KBM-7 (cell line): ENCODE results near the gene NUDT14.

ENCODE experiments used
- DNase-seq: peaks from one replicate; pipeline ENCODE4 v3.0.0-alpha.2; 2015
- in situ Hi-C: fragments of 300-500 bp; cut with MboI; formaldehyde crosslinking; loops from 2 replicates; pipeline ENCODE4 v1.14.3; 2020; ENCODE audit warnings: low sequenced_read_pairs, low pct_unique_long_range_greater_than_20kb, mixed read lengths

NUDT14 gene

DNA sequence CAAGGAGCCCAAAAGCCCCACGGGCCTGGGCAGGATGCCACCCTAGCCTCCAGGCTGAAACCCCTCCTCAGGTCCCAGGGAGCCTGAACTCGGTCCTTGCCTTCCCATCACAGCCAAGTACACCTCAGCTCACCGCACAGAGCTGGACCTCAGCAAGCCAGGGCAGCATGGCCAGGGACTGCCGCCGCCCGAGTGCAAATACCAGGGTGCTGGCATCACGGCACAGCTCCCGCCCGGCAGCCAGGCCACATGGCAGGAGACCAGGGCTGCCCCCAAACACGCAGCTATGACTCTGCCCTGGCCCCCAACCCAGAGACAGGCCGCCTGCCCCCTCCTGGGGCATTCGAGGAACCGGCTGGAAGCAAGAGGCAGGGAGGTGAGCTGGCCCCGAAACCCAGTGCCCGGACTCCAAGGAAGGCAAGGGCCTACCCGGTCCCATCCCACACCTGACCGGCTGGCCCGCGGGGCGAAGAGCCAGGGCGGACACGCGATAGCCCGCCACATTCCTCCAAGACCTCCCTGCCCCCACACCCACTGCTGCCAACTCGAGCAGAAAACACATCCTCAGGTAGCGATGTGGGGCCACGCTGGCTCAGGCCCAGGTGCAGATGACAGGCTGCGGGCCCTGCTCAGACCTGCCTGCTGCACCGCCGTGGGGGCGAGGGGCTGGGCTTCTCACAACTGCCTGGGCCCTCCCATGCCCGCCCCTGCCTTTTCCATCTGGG lies 15.2 kb downstream of the NUDT14 start:
- in situ Hi-C loops: no loop called here
- DNase-seq: no peak

DNA sequence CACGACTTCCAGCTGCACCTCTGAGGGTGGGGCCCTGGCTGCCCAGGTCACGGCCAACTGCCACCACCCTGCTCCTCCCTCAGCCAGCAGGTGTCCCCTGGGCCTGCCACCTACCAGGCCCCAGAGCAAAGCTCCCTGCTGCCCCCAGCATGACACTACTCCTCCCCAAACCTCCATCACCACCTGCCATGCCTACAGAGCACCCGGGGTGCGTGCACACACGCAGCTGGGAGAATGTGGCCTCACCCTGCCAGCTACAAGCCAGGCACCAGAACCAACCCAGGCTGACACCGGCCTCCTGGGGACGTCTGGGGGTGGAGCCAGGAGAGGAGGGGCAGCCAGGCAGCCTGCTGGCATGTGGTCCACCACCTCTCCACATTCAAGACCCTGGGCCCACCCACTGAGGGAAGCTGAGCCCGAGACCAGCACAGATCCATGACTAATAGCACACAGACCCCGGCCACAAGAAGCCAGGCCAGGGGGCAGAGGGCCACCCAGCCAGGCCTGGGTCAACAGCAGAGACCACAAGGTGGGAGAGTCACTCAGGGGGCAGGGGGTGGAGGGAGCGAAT lies 15.9 kb downstream of the NUDT14 start:
- DNase-seq: no peak
- in situ Hi-C loops: no loop called here

DNA sequence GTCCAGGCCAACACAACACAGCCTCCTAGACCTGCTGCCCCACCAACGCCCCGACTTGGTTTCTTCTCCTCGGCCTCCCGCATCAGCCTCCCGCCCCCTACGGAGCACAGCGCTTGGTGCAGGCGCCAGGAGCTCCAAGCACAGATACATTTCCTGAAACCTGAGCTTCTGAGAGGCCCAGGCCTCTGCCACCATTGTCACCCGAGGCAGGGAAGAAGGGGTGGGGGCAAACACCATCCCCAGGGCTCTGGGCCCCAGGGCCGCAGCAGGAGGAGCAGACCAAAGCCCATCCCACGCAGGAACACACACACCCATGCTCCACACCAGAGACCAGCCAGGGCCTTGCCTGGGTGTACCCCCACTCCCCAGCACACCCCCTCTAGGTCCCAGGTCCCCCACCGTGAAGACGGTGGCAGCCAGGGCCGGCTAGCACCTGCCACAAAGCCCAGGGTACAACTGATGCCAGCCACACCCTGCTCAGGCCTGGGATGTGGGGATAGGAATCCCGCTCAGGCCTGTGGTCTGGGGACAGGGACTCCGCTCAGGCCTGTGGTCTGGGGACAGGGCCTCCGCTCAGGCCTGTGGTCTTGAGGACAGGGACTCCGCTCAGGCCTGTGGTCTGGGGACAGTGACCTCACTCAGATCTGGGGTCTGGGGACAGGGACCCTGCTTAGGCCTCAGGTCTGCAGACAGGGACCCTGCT lies 17.9 kb downstream of the NUDT14 start:
- no peak for DNase-seq
- in situ Hi-C loops: no loop called here

DNA sequence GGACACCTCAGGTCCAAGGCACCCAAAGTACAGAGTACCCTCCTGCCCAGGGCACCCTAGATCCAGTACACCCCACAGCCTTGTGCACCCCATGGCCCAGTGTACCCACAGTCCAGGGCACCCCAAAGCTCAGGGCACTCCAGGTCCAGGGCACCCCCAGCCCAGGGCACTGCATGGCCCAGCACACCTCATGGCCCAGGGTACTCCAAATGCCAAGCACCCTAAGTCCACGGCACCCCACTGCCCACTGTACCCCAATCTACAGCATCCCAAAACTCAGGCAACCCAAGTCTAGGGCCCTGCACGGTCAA lies 18.5 kb downstream of the NUDT14 start:
- in situ Hi-C loops: no loop called here

DNA sequence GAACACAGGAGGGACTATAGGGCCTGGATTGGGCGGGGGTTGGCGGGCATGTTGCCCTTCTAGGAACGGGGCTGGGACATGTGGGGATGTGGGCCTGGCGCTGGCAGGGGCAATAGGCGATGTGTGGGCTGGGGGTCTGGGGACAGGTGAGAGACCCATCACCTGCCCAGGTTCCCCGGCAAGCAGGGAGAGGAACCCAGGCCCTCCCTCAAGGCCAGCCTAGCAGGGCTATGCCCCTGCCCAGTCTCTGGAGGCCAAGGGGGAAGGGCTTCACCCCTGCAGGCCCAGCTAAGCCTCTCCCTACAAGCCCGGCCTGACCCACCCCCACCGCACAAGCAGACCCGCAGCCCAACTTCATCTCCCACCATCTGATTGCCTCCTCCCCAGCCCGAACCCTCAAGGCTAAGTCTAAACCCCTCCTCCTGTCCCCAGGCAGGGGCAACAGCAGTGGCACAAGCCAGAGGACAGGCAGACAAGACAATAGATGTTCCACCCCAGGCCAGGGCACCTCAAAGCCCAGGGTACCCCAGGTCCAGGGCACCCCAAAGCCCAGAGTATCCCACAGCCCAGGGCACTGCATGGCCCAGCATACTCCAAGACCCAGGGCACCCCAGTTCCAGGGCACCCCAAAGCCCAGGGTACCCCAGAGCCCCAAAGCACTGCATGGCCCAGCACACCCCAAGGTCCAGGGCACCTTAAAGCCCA lies 19.0 kb downstream of the NUDT14 start:
- DNase-seq: no peak
- in situ Hi-C loops: no loop called here

More for the DNA sequence above, 18.5 kb downstream of the NUDT14 start:
- DNase-seq: no peak

DNA sequence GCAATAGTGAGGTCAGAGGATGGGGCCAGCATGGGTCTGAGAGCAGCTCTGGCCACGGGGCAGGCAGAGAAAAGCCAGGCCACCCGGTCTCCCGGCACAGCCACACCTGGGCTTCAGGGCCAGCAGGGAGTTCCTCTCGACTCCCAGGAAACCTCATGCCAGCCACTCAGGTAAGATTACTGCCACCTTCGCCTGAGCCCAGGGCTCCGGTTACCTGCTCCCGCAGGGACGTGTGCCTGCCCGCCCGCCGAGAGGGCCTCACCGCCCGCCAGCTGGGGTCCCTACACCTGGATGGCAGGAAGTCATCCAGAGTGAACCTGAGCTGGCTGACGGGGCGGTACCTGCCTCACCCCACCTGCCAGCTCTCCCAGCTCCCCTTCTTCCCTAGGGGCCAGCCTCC lies 19.8 kb downstream of the NUDT14 start:
- in situ Hi-C loops: no loop called here
- DNase-seq: no peak

DNA sequence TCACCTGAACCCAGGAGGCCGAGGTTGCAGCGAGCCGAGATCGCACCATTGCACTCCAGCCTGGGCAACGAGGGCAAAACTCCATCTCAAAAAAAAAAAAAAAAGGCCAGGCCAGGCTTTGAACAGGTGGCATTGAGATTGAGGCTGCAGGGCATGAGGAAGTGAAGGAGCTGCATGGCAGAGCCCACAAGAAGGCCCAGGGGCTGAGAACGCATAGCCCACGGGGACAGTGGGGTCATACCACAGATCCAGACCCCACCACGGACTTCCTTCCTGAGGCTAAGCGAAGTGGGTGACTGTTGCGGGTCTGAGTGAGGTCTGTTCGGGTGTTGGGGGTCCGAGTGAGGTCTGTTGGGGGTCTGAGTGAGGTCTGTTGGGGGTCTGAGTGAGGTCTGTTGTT lies 20.3 kb downstream of the NUDT14 start:
- DNase-seq: no peak

DNA sequence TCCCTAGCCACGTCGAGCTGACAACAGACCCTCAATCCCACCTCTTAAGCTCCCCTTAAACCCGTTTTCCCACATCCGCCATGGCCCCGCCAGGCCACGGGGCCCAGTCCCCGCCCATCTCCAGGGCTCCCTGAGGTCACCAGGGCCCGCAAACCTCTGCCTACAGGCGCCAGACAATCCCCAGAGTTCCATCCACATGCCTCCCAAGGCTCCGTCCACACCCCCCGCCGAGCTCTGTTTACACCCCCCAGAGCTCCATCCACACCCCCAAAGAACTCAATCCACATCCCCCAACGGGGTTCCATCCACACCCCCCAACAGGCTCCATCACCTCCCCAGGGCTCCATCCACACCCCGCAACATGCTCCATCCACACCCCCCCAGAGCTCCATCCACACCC lies 21.8 kb downstream of the NUDT14 start:
- in situ Hi-C loops: no loop called here
- DNase-seq: no peak

More for the DNA sequence above, 20.3 kb downstream of the NUDT14 start:
- in situ Hi-C loops: no loop called here

DNA sequence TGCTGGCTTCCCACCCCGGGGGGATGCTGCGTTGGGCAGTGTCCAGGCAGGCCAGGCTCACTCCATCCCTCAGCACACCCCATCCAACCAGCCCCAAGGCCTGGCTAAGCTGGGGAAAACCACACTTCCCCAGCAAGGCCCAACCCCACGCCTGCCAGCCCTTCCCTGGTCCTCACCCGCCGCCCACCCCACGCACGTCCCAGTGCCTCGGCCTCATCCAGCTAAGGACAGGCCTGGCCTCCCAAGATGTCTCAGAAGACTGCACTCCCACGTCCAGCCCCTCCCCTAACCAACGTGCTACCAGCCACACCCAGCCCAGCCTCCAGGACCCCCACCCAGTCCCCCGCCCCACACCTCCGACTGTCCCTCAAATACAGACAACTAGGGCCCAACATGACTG lies 22.3 kb downstream of the NUDT14 start:
- no peak for DNase-seq
- in situ Hi-C loops: no loop called here

DNA sequence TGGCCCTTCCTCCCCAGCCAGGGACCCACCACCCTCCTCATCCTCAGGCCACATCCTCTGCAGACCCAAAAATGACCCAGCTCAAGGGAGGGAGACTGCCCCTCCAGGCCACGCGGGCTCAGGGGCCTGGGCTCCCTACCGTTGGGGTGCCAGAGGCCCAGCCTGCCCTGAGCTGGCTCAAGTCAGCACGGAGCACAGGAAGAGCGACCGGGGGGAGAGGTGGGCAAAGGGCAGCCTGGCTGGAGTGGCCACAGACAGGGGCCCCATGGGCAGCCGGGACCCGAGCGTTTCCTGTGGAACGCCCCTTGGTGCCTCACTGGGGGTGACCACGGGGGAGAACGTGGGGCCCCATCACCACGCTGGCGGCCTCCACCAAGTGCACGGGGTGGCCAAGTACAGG lies 23.2 kb downstream of the NUDT14 start:
- in situ Hi-C loops: no loop called here
- DNase-seq: no peak

DNA sequence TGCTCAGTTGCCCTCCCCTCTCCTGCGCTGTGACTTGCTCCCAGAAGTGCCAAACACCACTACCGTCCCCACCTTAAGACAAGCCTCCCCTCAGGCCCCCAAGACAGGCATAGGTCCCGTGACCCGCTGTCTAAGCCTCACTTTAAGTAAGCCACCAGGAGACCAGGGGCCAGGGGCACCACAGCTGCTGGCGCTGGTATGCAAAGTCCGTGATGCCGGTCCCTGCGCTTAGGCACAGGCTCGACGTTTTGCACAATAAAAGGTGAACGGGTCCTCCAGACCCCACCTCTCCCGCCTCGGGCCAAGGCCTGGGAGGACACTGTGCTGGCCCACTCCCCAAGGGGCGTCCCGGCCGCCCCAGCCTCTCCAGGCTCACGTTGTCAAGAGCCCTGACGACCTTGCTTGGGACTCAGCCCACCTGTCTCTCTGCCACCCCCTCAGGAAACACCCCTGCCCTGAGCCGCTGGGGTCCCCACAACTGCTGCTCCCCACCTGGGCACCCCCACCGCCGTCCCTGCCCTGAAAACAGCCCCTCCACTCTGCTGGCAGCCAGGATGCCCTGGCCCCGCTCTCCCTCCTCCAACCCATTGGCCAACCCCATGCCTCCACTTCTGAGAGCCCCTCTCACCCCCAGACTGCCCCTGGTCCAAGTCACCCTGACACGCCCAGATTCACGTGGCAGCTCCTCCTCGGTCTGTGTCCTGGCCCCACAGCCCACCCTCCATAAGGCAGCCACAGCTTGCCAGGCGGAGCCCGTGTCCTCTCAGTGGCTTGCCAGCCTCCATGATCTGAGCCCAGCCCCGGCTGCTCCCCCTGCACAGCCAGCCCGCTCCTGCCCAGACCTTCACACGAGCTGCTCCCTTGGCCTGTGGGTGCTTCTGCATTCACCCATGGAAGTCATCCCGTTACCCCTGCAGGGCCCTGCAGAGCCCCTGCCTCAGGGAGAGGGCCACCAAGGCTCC lies 24.4 kb downstream of the NUDT14 start:
- no peak for DNase-seq
- in situ Hi-C loops: no loop called here

DNA sequence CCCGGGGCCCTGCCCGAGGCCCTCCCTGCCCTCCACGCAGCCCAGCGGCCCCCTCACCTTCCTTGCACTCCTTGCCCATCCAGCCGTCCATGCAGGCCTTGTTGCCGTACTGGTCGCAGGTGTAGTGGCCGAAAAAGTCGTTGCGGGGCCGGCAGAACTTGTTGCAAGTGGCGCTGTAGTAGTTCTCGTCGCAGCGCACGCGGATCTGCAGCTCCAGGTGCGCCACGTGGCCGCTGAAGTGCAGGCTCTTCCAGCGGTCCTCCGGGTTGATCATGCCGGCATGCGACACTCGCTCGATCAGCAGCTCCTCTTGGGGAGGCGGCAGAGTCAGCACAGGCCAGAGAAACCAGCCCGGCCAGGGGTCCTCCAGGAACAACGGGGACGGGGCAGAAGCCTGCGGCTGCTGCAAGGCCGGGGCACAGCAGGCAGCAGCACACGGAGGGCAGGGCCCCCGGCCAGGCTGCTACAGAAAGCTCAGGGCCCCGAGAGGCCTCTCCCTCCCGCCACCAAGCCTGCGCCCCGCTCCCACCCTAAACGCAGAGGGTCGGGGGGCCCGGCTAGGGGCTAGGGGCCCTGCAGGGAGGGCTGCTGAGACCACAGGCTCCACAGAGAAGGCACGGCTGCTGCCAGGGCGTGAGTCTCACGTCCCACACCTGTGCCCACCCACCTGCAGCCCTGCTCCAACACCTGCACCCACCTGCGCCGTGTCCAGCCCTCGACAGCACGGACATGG lies 25.3 kb downstream of the NUDT14 start:
- DNase-seq: no peak
- in situ Hi-C loops: no loop called here

DNA sequence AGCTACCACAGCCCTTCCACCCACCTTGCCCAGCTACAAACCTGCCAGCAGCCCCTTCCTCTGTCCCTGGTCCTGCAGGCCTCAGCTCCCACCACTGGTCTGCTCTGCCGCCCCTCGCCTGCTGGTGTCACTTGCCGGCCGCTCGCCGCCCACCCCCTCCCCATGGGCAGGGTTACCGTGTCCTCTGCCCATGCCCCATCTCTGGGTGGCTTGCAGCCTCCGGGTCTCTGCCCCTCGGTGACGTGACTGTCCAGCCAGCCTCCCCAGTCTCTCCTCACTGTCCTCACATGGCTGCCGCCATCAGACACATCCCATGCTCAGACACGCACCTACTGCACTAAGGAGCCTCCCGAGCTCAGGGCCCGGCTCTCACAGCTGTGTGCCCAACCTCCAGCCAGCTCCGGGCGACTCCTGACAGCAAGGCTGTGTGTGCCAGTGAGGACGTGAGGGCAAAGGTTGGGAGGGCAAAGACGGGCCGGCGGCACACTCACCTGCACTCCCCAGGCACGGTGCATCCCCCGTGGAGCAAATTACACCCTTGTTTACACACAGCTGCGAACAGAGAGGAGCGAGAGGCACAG lies 26.0 kb downstream of the NUDT14 start:
- no peak for DNase-seq
- in situ Hi-C loops: no loop called here

DNA sequence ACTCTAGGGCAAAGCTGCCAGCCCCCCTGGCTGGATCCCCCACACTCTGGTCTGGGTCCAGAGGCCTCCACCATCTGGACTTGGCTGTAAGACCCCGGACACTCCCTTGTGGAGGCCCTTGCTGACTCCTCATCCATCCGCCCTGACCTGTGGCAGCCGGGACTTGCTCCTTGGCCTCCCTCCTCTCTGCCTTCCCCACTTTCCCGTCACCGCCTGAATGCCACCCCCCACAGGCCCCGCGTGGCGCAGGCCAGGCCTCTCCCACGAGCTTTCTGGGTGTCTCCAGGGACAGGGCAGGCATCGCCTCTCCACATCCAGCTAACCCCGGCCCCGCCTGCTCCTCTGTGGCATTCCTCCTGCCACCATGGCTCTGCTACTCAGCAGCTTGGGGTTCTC lies 26.6 kb downstream of the NUDT14 start:
- in situ Hi-C loops: no loop called here
- DNase-seq: no peak

DNA sequence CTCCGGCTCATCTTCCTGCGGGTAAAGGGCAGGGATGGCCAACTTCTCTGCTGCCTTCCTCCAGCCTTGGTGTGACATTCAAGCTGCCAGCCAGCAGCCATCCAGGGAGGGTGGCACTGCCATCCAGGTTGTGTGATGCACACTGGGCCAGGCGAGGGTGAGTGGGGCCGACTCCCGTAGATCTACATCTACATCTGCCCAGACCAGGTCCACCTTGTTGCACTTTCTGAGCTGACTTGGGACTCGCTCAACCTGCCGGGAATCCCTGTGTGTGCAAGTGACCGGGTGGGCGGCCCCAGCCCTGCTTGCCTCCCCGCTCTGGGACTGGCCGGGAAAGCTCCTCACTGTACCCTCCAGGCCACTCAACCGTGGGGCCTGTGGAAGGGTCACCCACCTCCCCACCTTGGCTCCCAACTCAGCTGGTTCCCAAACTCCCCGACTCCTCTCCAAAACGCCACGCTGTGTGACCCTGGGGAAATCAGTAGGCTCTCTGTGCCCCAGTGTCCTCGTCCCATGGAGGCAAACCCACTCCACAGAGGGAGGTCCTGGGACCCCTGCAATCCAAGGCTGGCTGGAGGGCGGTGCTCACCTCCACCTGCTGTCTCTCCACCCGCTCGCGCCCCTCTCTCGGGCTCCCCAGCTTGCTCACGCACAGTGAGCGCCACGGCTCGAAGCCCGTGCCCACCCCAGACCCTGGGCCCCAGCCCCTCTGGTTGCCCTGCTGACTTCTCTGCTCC lies 27.2 kb downstream of the NUDT14 start:
- DNase-seq: no peak
- in situ Hi-C loops: no loop called here

DNA sequence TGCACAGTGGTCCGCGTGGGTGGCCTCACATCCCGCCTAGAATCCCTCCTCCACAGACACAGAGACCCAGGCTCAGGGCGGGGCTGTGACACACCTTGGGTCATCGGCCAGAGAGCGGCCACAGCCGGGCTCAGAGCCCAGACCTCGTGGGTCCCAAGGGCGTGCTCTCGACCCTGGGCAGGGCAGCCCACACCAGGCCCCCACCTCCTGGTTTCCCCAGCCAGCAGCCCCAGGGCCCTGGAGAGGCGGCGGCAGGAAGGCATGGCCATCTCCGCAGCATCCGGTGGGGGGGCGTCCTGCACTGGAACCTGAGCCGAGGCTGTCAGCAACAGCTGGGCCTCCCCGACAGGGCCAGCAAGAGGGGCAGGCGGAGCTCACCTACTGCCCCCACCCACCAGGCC lies 27.8 kb downstream of the NUDT14 start:
- in situ Hi-C loops: no loop called here
- DNase-seq: no peak

DNA sequence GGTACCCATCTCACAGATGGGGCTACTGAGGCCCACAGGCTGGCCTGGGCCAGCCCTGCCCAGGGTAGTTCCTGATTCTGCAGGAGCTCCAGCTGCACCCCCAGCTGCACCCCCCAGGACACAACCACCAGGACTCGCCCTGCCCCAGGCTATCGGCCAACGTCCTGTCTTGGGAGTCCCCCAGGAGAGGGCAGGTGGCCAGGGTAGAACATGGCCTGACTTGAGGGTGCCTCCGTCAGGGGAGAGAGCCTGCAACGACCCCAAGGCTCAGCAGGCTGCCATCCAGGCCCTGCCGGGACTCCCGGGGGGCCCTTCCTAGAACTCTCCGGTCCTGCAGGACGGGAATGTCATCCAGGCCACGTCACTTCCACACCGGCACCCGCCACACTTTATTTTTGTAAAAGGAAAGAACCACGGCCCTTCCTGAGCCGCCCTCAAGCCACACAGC lies 28.3 kb downstream of the NUDT14 start:
- in situ Hi-C loops: no loop called here

More for the DNA sequence above, 28.3 kb downstream of the NUDT14 start:
- no peak for DNase-seq
